ENCODE results near the gene UCHL5.
A peak's percentile ranks its signal among the peaks of the same experiment; 100 is the strongest.

The UCHL5 gene

DNA sequence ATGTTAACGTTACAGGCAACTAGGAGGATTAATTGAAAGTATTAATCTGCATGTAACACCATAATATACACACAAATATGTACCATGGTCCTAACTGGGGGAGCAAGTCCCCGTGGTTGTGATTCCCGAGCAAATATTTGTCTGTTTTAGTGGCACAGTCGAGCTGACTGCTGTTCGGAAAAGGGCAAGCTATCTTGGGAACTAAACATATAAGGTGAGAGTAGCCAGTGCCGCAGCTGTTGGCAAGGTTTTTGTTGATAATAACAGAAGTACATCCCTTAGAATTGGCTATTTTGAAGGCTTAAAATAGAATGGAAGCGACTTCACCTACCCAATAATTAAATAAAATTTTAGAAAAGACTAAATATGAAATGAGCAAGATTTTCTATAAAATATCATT is 45.5 kb downstream of the UCHL5 start:
- TF ChIP-seq, protein P1, sequence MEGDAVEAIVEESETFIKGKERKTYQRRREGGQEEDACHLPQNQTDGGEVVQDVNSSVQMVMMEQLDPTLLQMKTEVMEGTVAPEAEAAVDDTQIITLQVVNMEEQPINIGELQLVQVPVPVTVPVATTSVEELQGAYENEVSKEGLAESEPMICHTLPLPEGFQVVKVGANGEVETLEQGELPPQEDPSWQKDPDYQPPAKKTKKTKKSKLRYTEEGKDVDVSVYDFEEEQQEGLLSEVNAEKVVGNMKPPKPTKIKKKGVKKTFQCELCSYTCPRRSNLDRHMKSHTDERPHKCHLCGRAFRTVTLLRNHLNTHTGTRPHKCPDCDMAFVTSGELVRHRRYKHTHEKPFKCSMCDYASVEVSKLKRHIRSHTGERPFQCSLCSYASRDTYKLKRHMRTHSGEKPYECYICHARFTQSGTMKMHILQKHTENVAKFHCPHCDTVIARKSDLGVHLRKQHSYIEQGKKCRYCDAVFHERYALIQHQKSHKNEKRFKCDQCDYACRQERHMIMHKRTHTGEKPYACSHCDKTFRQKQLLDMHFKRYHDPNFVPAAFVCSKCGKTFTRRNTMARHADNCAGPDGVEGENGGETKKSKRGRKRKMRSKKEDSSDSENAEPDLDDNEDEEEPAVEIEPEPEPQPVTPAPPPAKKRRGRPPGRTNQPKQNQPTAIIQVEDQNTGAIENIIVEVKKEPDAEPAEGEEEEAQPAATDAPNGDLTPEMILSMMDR (IDR thresholded peaks at IDR 0.05; ENCODE audit: insufficient read depth, low read length, poor library complexity, severe bottlenecking): no peak
- no peak for DNase-seq (ENCODE audit: extremely low read depth, insufficient read length)
- H3K36me3 ChIP-seq (ENCODE audit: control insufficient read depth, insufficient read depth, low read length): no peaks in the 10 kb centered on the region
- no peaks in the 10 kb centered on the region for H3K27me3 ChIP-seq (replicated peaks; ENCODE audit: control insufficient read depth, insufficient read depth, low read length)
- no peak overlapping the region for H3K4me3 ChIP-seq (replicated peaks; ENCODE audit: low read depth, low read length)

DNA sequence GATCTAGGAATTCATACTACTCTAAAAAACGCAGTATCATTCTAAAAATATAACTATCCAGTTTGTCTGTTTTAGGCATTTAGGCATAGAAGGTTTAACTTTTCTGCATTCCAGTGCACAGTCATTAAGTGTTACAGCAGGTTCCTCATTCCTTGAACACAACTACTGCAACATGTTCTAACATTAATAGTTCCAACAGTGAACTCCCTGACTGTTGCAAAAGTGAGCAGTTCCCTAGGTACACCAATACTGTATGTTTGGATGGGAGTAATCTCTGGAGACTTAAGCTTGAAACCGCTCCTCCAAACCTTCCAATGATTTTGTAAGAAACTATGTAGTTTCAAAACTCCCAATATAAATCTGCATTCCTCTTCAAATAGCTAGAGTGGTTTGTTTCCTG is 46.2 kb downstream of the UCHL5 start:
- DNase-seq (ENCODE audit: extremely low read depth, insufficient read length): no peak

DNA sequence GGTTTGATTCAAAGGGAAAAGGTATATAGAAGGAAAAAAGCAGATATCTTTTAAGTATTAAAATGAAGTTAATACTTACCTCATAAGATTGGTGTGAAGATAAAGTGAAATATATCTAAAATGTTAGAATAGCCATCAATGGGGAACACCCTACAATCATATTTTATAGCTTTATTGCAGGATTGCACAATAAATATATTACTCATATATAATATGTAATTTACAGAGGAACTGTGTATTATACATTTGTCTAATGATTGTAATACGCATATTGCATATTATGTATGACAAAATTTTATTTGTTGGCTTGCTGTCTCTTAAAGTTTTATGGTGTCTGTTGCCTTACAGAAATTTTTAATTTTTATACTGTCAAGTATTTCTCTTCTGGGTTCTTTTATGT is 47.8 kb downstream of the UCHL5 start:
- TF ChIP-seq, protein P1 (IDR thresholded peaks at IDR 0.05; ENCODE audit: insufficient read depth, low read length, poor library complexity, severe bottlenecking): no peak
- no peaks in the 10 kb centered on the region for H3K36me3 ChIP-seq (ENCODE audit: control insufficient read depth, insufficient read depth, low read length)
- H3K4me3 ChIP-seq (replicated peaks; ENCODE audit: low read depth, low read length): no peak overlapping the region
- H3K27me3 ChIP-seq (replicated peaks; ENCODE audit: control insufficient read depth, insufficient read depth, low read length): no peaks in the 10 kb centered on the region
- no peak for DNase-seq (ENCODE audit: extremely low read depth, insufficient read length)

More for the DNA sequence above, 46.2 kb downstream of the UCHL5 start:
- H3K27me3 ChIP-seq (replicated peaks; ENCODE audit: control insufficient read depth, insufficient read depth, low read length): no peaks in the 10 kb centered on the region
- no peaks in the 10 kb centered on the region for H3K36me3 ChIP-seq (ENCODE audit: control insufficient read depth, insufficient read depth, low read length)
- H3K4me3 ChIP-seq (replicated peaks; ENCODE audit: low read depth, low read length): no peak overlapping the region
- TF ChIP-seq, protein P1 (IDR thresholded peaks at IDR 0.05; ENCODE audit: insufficient read depth, low read length, poor library complexity, severe bottlenecking): no peak

DNA sequence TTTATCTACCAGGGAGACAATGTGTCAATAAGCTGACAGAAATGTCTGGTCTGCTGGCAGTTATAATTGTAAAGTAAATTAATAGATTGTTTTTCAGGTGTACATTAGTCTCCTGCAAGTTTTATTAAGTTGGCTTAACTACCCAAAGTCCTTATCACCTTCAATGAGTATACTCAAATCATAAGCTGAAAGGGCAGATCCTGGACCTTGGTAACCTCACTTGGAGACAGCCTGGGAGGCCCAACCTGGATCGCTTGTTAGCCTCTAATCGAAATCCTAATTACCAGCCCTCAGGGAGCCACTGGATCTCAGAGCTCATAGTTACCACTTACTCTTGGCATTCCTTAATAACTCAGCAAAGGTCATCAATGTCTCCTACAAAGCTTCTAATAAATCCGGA is 49.7 kb downstream of the UCHL5 start:
- Histone ChIP-seq H3K4me3 (replicated peaks; ENCODE audit: low read depth, low read length) (no peak overlapping the region), H3K27me3 (replicated peaks; ENCODE audit: control insufficient read depth, insufficient read depth, low read length) (no peaks in the 10 kb centered on the region), H3K36me3 (ENCODE audit: control insufficient read depth, insufficient read depth, low read length) (no peaks in the 10 kb centered on the region)
- TF ChIP-seq, protein P1 (IDR thresholded peaks at IDR 0.05; ENCODE audit: insufficient read depth, low read length, poor library complexity, severe bottlenecking): no peak
- DNase-seq (ENCODE audit: extremely low read depth, insufficient read length): no peak

DNA sequence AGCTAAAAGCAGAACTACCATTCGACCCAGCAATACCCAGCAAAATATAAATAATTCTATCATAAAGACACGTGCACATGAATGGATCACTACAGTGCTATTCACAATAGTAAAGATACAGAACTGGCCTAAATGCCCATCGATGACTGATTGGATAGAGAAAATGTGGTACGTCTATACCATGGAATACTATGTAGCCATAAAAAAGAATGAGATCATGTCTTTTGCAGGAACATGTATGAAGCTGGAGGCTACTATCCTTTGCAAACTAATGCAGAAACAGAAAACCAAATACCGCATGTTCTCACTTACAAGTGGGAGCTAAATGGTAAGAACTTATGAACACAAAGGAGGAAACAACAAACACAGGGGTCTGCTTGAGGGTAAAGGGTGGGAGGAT is 53.4 kb downstream of the UCHL5 start:
- DNase-seq (ENCODE audit: extremely low read depth, insufficient read length): no peak
- Histone ChIP-seq H3K4me3 (replicated peaks; ENCODE audit: low read depth, low read length) (no peak overlapping the region), H3K36me3 (ENCODE audit: control insufficient read depth, insufficient read depth, low read length) (no peaks in the 10 kb centered on the region), H3K27me3 (replicated peaks; ENCODE audit: control insufficient read depth, insufficient read depth, low read length) (no peaks in the 10 kb centered on the region)
- TF ChIP-seq, protein P1 (IDR thresholded peaks at IDR 0.05; ENCODE audit: insufficient read depth, low read length, poor library complexity, severe bottlenecking): no peak

DNA sequence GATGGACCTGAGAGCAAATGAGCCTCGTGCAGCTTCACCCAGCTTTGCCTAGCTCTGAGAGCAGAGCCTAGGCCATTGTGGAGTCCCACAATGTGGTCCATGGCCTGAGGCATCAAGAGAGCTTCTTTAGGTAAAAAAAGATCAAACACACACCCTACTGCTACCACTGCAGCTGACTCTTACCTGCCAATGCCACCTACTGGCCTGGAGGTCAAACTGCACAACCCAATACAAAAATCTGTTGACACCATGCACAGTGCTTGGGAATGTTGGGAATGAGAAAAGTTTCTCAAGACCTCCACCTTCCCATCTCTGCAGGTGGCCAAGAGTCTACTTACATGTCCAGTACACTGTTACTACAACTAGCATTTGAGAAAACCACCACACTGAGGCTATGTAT is 60.6 kb downstream of the UCHL5 start:
- no peak for DNase-seq (ENCODE audit: extremely low read depth, insufficient read length)
- Histone ChIP-seq H3K27me3 (replicated peaks; ENCODE audit: control insufficient read depth, insufficient read depth, low read length) (no peaks in the 10 kb centered on the region), H3K4me3 (replicated peaks; ENCODE audit: low read depth, low read length) (no peak overlapping the region), H3K36me3 (ENCODE audit: control insufficient read depth, insufficient read depth, low read length) (peaks cover 2% of the 10 kb centered on the region)
- TF ChIP-seq, protein P1 (IDR thresholded peaks at IDR 0.05; ENCODE audit: insufficient read depth, low read length, poor library complexity, severe bottlenecking): peak; percentile 41
